Measurements from ENCODE around the gene SMIM29. TPM values are rescaled to one million over a fixed set of nuclear protein-coding genes. Genes with fewer than 3 reads are reported as not detected.

SMIM29 gene
- total and polyA plus RNA-seq, 2 experiments from 2014 or later: 9.2 to 33.8 TPM

DNA sequence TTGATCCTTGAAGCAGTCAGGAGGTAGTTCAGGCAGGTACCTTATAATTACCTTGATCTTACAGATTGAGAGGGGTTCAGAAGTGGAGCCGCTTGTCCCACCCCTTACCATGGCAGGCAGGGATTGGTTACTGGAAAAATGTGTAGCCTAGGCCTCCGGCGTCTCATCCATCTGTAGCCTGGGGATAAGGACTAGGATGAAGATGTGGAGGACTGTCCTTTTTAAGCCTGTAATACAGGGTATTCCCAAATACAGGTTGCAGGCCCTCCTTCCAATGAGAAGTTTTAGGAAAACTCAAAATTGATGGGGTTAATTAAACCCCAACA lies 9.3 kb downstream of the SMIM29 start:
- peaks cover 29% of the 10 kb centered on the region for H3K4me1 ChIP-seq (ENCODE audit: insufficient read depth)
- no peaks in the 10 kb centered on the region for H3K9me3 ChIP-seq (ENCODE audit: low read depth)
- no peak overlapping the region for H3K27ac ChIP-seq
- H3K79me2 ChIP-seq: peaks cover 24% of the 10 kb centered on the region
- no peaks in the 10 kb centered on the region for H3K9me2 ChIP-seq (replicated peaks; ENCODE audit: insufficient read depth)
- peaks cover 2% of the 10 kb centered on the region for H4K20me1 ChIP-seq (ENCODE audit: insufficient read depth, poor library complexity, severe bottlenecking)
- H2AFZ ChIP-seq: no peak overlapping the region
- H3K36me3 ChIP-seq (replicated peaks; ENCODE audit: insufficient read depth, low read depth): no peaks in the 10 kb centered on the region
- 77% methylated on average over 3 of the region's 3 CpGs for WGBS (ENCODE audit: low lambda C conversion rate, missing lambda C conversion rate)
- DNase-seq (ENCODE audit: low spot score): no peak
- TF ChIP-seq, protein P1, sequence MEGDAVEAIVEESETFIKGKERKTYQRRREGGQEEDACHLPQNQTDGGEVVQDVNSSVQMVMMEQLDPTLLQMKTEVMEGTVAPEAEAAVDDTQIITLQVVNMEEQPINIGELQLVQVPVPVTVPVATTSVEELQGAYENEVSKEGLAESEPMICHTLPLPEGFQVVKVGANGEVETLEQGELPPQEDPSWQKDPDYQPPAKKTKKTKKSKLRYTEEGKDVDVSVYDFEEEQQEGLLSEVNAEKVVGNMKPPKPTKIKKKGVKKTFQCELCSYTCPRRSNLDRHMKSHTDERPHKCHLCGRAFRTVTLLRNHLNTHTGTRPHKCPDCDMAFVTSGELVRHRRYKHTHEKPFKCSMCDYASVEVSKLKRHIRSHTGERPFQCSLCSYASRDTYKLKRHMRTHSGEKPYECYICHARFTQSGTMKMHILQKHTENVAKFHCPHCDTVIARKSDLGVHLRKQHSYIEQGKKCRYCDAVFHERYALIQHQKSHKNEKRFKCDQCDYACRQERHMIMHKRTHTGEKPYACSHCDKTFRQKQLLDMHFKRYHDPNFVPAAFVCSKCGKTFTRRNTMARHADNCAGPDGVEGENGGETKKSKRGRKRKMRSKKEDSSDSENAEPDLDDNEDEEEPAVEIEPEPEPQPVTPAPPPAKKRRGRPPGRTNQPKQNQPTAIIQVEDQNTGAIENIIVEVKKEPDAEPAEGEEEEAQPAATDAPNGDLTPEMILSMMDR (IDR thresholded peaks at IDR 0.05; ENCODE audit: poor library complexity): no peak
- no peak overlapping the region for H3K4me2 ChIP-seq
- H3K4me3 ChIP-seq: no peak overlapping the region
- no peaks in the 10 kb centered on the region for H3K27me3 ChIP-seq

DNA sequence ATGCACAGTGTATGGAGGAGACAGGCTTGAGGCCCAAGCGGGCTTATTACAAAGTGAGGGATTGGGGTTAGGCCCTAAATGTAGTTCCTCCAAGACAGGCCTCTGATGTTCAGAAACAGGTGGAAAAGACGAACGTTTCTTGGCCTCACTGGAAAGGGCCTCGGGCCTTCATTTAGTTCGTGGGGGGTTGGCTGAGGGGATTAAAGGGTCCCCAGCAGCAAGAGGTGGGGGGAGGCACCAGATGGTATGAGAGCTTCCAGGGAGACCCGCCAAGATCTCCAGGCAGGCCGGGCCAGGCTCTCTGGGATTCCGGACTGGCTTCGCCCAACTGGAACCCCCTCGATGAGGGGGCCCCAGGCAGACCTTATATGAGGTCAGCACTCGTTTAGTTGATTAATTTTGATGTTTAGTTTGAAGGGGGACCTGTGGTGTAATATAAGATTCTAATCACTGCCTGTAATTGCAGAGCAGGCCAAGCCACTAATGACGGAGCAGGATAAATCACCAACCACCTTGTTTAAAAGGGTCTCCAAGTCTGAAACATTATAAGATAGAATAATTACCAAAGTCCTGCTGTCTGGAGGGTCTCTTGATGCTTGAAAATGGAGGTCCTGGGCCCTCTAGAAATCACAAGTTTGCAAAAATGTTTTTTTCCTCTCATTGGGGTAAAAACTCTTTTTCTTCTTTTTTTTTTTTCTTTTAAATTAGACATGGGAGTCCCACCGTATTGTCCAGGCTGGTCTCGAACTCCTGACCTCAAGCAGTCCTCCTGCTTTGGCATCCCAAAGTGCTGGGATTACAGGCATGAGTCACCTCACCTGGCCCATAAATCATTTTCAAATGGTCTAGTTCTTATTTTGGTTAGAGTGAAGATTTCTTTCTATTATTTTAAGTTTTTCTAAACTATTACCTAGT lies 10.0 kb downstream of the SMIM29 start:
- TF ChIP-seq, protein P1 (IDR thresholded peaks at IDR 0.05; ENCODE audit: poor library complexity): no peak
- TF ChIP-seq EZH2 (IDR thresholded peaks at IDR 0.05; ENCODE audit: borderline replicate concordance) (no peak), EZH2phosphoT487 (IDR thresholded peaks at IDR 0.05; ENCODE audit: low read depth, severe bottlenecking, unreplicated experiment) (no peak)
- Histone ChIP-seq H3K36me3 (replicated peaks; ENCODE audit: insufficient read depth, low read depth) (no peaks in the 10 kb centered on the region), H3K9me3 (ENCODE audit: low read depth) (no peaks in the 10 kb centered on the region), H4K20me1 (ENCODE audit: insufficient read depth, poor library complexity, severe bottlenecking) (peaks cover 2% of the 10 kb centered on the region), H3K9me2 (replicated peaks; ENCODE audit: insufficient read depth) (no peaks in the 10 kb centered on the region), H3K79me2 (peaks cover 24% of the 10 kb centered on the region), H3K4me3 (peak overlapping the region; percentile 67), H2AFZ (no peak overlapping the region), H3K4me2 (peak overlapping the region; percentile 99), H3K27ac (no peak overlapping the region), H3K27me3 (no peaks in the 10 kb centered on the region), H3K4me1 (ENCODE audit: insufficient read depth) (peaks cover 23% of the 10 kb centered on the region)
- no peak for DNase-seq (ENCODE audit: low spot score)
- 48% methylated on average over 14 of the region's 14 CpGs for WGBS (ENCODE audit: low lambda C conversion rate, missing lambda C conversion rate)

DNA sequence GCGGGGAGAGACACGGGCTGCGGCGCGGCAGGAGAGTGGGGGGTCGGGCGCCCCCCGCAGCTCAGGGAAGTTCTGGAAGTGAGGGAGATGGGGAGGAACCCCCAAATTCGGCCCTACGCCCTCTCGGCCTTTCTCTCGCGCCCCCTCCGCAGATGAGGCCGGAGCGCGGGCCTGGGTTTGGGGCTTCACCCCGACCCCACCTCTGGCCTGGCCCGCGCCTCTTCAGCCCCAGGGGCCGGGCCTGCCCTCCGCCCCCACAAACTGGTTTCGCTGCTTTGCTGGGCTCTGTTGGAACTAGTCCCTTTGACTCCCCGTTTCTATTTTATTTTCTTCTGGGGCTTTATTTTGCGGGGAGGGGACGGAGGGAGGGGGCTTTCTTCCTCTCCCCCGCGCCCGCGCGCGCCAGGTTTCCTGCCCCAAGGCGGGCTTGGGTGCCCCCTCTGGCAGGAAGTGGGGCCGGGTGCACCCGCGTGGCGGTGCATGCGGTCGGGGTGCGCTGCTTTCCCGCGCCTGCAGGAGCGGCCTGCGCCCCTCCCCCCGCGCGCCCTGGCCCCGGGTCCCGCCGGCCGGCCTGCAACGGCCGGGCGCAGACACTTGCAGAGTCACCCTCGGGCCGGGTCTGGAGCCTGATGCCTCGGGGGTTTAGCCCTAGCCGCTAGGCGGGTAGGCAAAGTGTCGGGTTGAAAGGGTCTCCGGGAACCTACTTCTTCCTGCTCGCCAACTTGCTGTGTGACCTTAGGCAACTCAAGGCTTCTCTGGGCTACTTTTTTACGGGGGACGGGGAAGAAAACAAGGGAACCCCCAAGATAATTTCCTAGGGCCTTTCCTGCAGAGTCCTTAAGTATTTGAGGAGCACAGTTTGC lies 10.9 kb downstream of the SMIM29 start:
- peak overlapping the region; percentile 99 for H3K4me2 ChIP-seq
- no peaks in the 10 kb centered on the region for H3K9me2 ChIP-seq (replicated peaks; ENCODE audit: insufficient read depth)
- peak overlapping the region; percentile 67 for H3K4me3 ChIP-seq
- TF ChIP-seq EZH2phosphoT487 (IDR thresholded peaks at IDR 0.05; ENCODE audit: low read depth, severe bottlenecking, unreplicated experiment): no peak
- TF ChIP-seq, protein P1 (IDR thresholded peaks at IDR 0.05; ENCODE audit: poor library complexity): peak; percentile 17
- no peak for TF ChIP-seq EZH2 (IDR thresholded peaks at IDR 0.05; ENCODE audit: borderline replicate concordance)
- no peaks in the 10 kb centered on the region for H3K36me3 ChIP-seq (replicated peaks; ENCODE audit: insufficient read depth, low read depth)
- H3K79me2 ChIP-seq: peaks cover 24% of the 10 kb centered on the region
- 3% methylated on average over 40 of the region's 64 CpGs for WGBS (ENCODE audit: low lambda C conversion rate, missing lambda C conversion rate)
- H4K20me1 ChIP-seq (ENCODE audit: insufficient read depth, poor library complexity, severe bottlenecking): peaks cover 2% of the 10 kb centered on the region
- DNase-seq (ENCODE audit: low spot score): peak; percentile 71
- H3K4me1 ChIP-seq (ENCODE audit: insufficient read depth): peaks cover 23% of the 10 kb centered on the region
- H3K9me3 ChIP-seq (ENCODE audit: low read depth): no peaks in the 10 kb centered on the region
- H2AFZ ChIP-seq: peak overlapping the region; percentile 57
- peak overlapping the region; percentile 37 for H3K27ac ChIP-seq
- H3K27me3 ChIP-seq: no peaks in the 10 kb centered on the region
